ENCODE results near the gene EEF2. TPM values are rescaled to one million over a fixed set of nuclear protein-coding genes. Genes with fewer than 3 reads are reported as not detected.
"Not testable (repeated sequence)": the region's sequence is repeated elsewhere in the genome, so short reads cannot be mapped to it uniquely, and the experiment has no call there.

The EEF2 gene
- total RNA-seq, 2 experiments from 2014 or later = 1,524 to 1,558 TPM

DNA sequence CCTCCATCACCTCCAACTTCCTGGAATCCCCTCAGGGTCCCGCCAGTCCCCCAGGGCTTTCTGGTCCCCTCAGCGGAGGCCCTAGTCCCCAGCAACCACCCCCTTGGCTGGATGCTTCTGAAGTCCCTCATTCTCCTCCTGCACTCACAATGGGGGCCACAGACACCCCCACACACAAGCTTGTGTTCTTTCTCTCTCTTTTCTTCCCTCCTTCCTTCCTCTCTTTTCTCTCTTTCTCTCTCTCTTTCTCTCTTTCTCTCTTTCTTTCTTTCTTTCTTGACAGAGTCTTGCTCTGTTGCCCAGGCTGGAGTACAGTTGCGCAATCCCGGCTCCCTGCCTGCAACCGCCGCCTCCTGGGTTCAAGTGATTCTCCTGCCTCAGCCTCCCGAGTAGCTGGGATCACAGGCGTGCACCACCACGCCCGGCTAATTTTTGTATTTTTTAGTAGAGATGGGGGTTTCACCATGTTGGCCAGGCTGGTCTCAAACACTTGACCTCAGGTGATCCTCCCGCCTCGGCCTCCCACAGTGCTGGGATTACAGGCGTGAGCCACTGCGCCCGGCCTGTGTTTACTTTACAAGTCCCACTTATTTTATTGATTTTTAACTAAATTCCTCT is 37.8 kb downstream of the EEF2 start:
- H3K27ac Mint-ChIP-seq; ATAC-seq; H3K9me3 Mint-ChIP-seq (ENCODE audit: insufficient read depth); H3K36me3 Mint-ChIP-seq (ENCODE audit: low read depth); H3K4me3 Mint-ChIP-seq; POLR2A ChIA-PET; H3K27me3 Mint-ChIP-seq (ENCODE audit: low read depth); DNase-seq; CTCF ChIA-PET: not testable (repeated sequence)
- H3K4me1 Mint-ChIP-seq (ENCODE audit: low read depth) = peaks cover 25% of the 10 kb centered on the region

DNA sequence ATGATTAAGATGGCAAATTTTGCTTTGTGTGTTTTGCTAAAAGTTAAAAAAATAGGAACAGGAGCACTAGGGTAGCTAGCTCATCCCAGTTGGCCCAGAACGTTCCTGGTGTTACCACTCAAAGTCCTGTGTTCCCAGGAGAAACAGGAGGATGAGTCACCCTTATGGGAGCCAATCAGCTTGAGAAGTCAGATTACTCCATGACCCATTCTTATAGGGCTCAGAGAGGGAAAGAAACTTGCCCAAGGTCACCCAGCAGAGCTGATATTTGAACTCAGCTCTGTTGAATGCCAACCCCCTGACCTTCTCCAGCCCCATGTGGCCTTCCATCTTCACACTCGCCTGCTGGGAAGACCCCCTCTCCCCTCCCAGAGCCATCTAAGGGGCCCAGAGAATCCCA is 39.4 kb downstream of the EEF2 start:
- Mint-ChIP-seq H3K9me3 (ENCODE audit: insufficient read depth) (no peaks in the 10 kb centered on the region), H3K27me3 (ENCODE audit: low read depth) (no peaks in the 10 kb centered on the region), H3K27ac (no peak overlapping the region), H3K36me3 (ENCODE audit: low read depth) (no peaks in the 10 kb centered on the region), H3K4me3 (no peak overlapping the region), H3K4me1 (ENCODE audit: low read depth) (peaks cover 17% of the 10 kb centered on the region)
- POLR2A ChIA-PET = interaction anchor here (0.6 kb wide), 1 partner anchor 50 kb away, joined by 3 read pairs; no protein-coding TSS in a partner anchor
- DNase-seq (no peak), ATAC-seq (no peak)
- CTCF ChIA-PET = no interaction called here

DNA sequence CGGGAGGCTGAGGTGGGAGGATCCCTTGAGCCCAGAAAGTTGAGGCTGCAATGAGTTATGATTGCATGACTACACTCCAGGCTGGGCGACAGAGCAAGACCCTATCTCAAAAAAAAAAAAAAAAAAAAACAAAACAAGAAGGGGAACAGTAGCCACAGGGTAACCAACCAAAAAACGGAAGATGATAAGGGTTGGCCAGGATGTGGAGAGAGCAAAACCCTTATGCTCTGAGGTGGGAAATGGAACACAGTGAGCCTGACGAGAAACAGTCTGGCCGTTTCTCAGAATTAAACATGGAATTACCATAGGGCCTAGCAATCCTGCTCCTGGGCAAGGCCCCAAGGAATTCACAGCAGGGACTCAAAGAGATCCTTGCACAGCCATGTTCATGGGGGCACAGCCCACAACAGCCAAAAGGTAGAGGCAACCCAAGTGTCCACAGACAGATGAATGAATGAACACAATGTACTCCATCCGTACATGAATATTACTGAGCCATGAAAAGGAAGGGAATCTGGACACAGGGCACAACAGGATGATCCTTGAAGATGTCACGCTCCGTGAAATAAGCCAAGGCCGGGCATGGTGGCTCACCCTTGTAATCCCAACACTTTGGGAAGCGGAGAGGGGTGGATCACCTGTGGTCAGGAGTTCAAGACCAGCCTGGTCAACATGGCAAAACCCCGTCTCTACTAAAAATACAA is 41.1 kb downstream of the EEF2 start:
- peaks cover 13% of the 10 kb centered on the region for H3K4me1 Mint-ChIP-seq (ENCODE audit: low read depth)
- ChIA-PET POLR2A (no interaction called here), CTCF (no interaction called here)
- ATAC-seq (peak; percentile 53), DNase-seq (peak; percentile 33)
- no peaks in the 10 kb centered on the region for H3K27me3 Mint-ChIP-seq (ENCODE audit: low read depth)
- no peaks in the 10 kb centered on the region for H3K9me3 Mint-ChIP-seq (ENCODE audit: insufficient read depth)
- peak overlapping the region; percentile 65 for H3K27ac Mint-ChIP-seq
- no peak overlapping the region for H3K4me3 Mint-ChIP-seq
- no peaks in the 10 kb centered on the region for H3K36me3 Mint-ChIP-seq (ENCODE audit: low read depth)

DNA sequence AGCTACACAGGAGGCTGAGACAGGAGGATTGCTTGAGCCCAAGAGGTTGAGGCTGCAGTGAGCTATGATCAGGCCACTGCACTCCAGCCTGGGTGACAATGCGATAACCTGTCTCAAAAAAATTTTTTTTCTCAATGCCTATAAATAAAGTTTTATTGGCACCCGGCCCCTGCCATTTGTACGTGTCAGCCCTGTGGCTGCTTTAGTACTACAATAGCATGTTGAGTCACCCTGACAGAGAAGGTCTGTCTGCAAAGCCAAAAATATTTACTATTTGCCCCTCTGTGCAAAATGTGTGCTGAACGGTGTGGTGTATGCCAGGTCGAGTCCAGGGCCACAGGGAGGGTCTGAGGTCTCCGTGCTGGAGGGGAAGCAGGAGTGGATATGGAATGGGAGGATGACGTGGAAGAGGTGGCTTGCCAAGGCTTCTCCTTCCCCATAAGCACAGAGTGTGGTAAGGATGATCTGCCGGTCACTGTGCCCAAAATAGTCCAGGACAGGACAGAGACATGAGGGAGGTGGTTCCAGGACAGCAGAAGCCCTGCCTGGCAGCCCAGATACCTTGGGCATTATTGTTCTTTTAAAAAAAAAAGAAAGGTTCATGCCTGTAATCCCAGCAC is 42.4 kb downstream of the EEF2 start:
- ChIA-PET POLR2A (no interaction called here), CTCF (no interaction called here)
- H3K9me3 Mint-ChIP-seq (ENCODE audit: insufficient read depth) = no peaks in the 10 kb centered on the region
- DNase-seq (no peak), ATAC-seq (no peak)
- no peak overlapping the region for H3K27ac Mint-ChIP-seq
- H3K27me3 Mint-ChIP-seq (ENCODE audit: low read depth) = no peaks in the 10 kb centered on the region
- H3K4me3 Mint-ChIP-seq = no peak overlapping the region
- no peaks in the 10 kb centered on the region for H3K36me3 Mint-ChIP-seq (ENCODE audit: low read depth)
- peaks cover 13% of the 10 kb centered on the region for H3K4me1 Mint-ChIP-seq (ENCODE audit: low read depth)

DNA sequence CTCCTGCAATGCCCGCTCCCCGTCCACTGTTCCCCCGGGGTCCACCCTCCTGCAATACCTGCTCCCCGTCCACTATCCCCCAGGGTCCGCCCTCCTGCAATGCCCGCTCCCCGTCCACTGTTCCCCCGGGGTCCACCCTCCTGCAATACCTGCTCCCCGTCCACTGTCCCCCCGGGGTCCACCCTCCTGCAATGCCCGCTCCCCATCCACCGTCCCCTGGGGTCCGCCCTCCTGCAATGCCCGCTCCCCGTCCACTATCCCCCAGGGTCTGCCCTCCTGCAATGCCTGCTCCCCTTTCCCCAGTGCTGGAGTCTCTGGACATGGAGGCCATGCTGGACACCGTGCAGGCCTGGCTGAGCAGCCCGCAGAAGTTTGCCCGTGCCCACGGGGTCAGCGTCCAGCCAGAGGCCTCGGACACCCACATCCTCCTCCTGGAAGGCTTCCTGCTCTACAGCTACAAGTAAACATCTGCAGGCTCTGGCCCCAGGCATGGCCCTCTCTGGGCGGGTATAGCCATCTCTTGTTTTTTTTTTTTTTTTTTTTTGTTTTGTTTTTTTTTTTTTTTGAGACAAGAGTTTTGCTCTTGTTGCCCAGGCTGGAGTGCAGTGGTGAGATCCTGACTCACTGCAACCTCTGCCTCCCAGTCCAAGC is 46.8 kb downstream of the EEF2 start:
- H3K27ac Mint-ChIP-seq; CTCF ChIA-PET; H3K4me3 Mint-ChIP-seq; H3K9me3 Mint-ChIP-seq (ENCODE audit: insufficient read depth); POLR2A ChIA-PET; H3K36me3 Mint-ChIP-seq (ENCODE audit: low read depth); ATAC-seq; H3K4me1 Mint-ChIP-seq (ENCODE audit: low read depth); DNase-seq; H3K27me3 Mint-ChIP-seq (ENCODE audit: low read depth): not testable (repeated sequence)

DNA sequence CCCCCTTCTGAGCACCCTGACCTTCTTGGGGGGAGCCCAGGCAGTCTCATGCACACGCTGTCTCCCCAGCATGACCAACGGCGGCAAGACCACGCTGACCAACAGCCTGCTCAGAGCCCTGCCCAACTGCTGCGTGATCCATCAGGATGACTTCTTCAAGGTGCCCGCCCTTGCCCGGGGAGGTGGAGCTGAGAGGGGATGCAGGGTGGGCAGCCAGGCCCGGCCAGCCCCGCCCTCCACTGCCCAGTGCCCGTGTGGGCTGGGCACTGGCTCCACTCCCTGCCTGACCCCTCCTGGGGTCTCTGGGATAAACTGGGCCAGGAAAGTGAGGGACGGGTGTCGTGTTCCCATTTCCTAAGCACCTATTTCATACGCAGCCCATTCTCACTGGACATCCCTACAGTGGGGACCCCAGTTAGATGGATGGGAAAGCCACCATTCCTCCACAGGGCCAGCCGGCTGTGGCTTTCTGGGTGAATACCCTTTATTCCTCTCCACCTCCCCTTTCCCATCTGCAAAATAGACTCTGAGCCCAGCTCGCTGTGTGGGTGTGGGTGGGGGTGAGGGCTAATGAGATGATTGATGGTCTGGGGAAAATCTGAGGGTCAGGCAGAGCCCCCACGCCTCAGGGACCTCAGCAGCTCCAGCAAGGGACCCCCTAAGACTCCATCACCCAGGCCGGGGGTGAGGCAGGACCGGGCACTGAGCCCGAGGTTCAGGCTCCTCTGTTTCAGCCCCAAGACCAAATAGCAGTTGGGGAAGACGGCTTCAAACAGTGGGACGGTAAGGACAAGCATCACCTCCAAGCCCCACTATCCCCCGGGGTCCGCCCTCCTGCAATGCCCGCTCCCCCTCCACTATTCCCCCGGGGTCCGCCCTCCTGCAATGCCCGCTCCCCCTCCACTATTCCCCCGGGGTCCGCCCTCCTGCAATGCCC is 48.5 kb downstream of the EEF2 start:
- ChIA-PET POLR2A (no interaction called here), CTCF (no interaction called here)
- no peak overlapping the region for H3K4me3 Mint-ChIP-seq
- H3K27ac Mint-ChIP-seq = no peak overlapping the region
- H3K27me3 Mint-ChIP-seq (ENCODE audit: low read depth) = peaks cover 10% of the 10 kb centered on the region
- ATAC-seq (no peak), DNase-seq (no peak)
- H3K9me3 Mint-ChIP-seq (ENCODE audit: insufficient read depth) = no peaks in the 10 kb centered on the region
- H3K4me1 Mint-ChIP-seq (ENCODE audit: low read depth) = no peaks in the 10 kb centered on the region
- no peaks in the 10 kb centered on the region for H3K36me3 Mint-ChIP-seq (ENCODE audit: low read depth)

DNA sequence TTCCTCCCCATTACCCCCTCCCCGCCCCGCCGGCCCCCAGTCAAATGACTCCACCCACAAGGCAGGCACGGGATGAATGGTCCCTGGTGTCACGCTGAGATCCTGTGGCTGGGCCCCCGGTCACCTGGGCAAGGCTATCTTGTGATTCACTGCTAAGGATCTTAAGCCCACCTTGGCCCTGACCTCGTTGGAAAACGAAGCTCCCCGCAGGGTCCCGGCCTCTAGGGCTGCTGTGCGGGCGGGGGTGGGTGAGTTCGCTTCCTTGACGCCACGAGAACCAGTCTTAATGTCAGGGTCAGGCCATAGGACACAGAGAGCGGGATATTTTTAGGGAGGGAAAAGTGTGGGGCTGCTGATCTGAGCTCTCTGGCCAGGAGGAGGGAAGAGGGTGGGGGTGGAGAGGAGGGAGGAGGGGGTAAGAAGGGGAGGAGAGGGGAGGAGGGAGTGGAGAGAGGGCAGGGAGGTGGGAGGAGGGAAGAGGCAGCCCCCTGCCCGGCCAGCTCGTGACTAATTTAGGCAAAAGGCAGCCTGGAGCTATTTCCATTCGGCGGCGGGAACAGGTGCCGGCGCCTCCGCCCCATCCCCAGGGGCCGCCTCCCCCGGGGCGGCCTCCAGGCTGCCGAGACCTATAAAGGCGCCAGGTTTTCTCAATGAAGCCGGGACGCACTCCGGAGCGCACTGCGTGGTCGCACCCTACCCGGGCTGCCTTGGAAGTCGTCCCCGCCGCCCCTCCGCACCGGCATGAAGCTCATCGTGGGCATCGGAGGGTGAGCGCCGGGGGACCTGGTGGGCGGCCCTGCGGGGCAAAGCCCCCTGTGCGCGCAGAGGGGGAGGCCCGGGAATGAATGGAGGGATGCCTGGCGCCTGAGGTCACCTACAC is 52.1 kb downstream of the EEF2 start, which contains the start of gene NMRK2:
Gene NMRK2, plus strand, starts transcription at position 139 of the 880 bp plus-strand sequence. Its CDS starts 603 bp downstream, at position 742.
- H3K4me3 Mint-ChIP-seq = no peak within 1 kb of the TSS
- H3K27me3 Mint-ChIP-seq (ENCODE audit: low read depth) = peaks cover 14% of the 10 kb centered on the region
- CTCF ChIA-PET = no interaction called here
- POLR2A ChIA-PET = no interaction called here
- no peak within 1 kb of the TSS for H3K27ac Mint-ChIP-seq
- H3K4me1 Mint-ChIP-seq (ENCODE audit: low read depth) = no peaks in the 10 kb centered on the region
- DNase-seq = no peak
- H3K9me3 Mint-ChIP-seq (ENCODE audit: insufficient read depth) = no peaks in the 10 kb centered on the region
- H3K36me3 Mint-ChIP-seq (ENCODE audit: low read depth) = no peaks in the 10 kb centered on the region
- ATAC-seq = no peak

DNA sequence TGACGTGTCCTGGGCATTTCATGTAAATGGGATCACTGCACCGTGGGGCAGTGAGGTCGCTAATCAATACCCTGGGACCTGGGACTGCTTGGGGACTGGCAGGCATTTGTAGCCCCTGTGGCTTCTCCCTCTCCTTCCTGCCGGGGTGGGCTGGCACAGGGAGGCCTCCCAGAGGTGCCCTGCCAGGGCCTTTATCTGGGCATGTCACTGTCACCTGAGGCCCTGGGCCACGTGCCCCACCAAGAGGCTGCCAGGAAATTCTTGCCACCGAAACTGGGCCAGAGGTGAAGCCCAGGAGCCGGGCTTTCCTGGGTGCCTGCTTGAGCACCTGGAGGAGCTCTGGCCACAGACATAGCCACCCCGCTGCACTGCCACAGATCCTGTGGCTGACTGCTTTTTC is 54.2 kb downstream of the EEF2 start:
- ChIA-PET CTCF (no interaction called here), POLR2A (no interaction called here)
- DNase-seq (no peak), ATAC-seq (no peak)
- Mint-ChIP-seq H3K9me3 (ENCODE audit: insufficient read depth) (no peaks in the 10 kb centered on the region), H3K36me3 (ENCODE audit: low read depth) (no peaks in the 10 kb centered on the region), H3K27ac (no peak overlapping the region), H3K4me3 (no peak overlapping the region), H3K4me1 (ENCODE audit: low read depth) (no peaks in the 10 kb centered on the region), H3K27me3 (ENCODE audit: low read depth) (peaks cover 14% of the 10 kb centered on the region)

Small RNA genes lying within 50 kb of the gene (microRNA-seq; reads per million reads assigned to microRNA genes)
- gene MIR637 = not detected

Other genes starting within 250 kb of the EEF2 start
- gene APBA3, start 223.8 kb downstream of the EEF2 start, total RNA-seq = 10 to 100 TPM; 39.6 to 40.5 TPM
- gene MRPL54, start 222.8 kb downstream of the EEF2 start, total RNA-seq = 10 to 100 TPM; 66.9 to 71.4 TPM
- not detected for gene RAX2, start 213.2 kb downstream of the EEF2 start, total RNA-seq
- gene MATK, start 199.1 kb downstream of the EEF2 start, total RNA-seq = 10 to 100 TPM; 39.9 to 44.0 TPM
- gene ZFR2, start 116.4 kb downstream of the EEF2 start, total RNA-seq = under 1 TPM; 0.24 to 0.42 TPM
- not detected for gene ATCAY, start 104.8 kb downstream of the EEF2 start, total RNA-seq
- gene NMRK2, start 52.4 kb downstream of the EEF2 start, total RNA-seq = not detected
- gene DAPK3, start 14.4 kb downstream of the EEF2 start, total RNA-seq = 10 to 100 TPM; 43.0 to 44.9 TPM
- gene PIAS4, start 22.3 kb upstream of the EEF2 start, total RNA-seq = 10 to 100 TPM; 34.2 to 35.6 TPM
- gene ZBTB7A, start 81.4 kb upstream of the EEF2 start, total RNA-seq = 10 to 100 TPM; 59.1 to 63.1 TPM
- gene MAP2K2, start 138.7 kb upstream of the EEF2 start, total RNA-seq = 100 to 1,000 TPM; 218 to 234 TPM
- under 1 TPM; 0.16 to 0.18 TPM for gene CREB3L3, start 168.2 kb upstream of the EEF2 start, total RNA-seq
- gene SIRT6, start 197.1 kb upstream of the EEF2 start, total RNA-seq = 10 to 100 TPM; 30.8 to 40.4 TPM
- under 1 TPM; 0.68 to 0.73 TPM for gene ANKRD24, start 197.2 kb upstream of the EEF2 start, total RNA-seq
- not detected for gene EBI3, start 244.1 kb upstream of the EEF2 start, total RNA-seq